GM21529 (cell line): ENCODE measurements around the gene VEGFA.

Experiments
- ATAC-seq: cut with Tn5 transposase; IDR thresholded peaks from one replicate; pipeline ENCODE4 v1.9.1; 2021; ENCODE audit not compliant: unreplicated experiment

Gene VEGFA

GRCh38 chr6:43738877-43739641 lies 31.0 kb upstream of the VEGFA start:
- ATAC-seq, result no peak

DNA sequence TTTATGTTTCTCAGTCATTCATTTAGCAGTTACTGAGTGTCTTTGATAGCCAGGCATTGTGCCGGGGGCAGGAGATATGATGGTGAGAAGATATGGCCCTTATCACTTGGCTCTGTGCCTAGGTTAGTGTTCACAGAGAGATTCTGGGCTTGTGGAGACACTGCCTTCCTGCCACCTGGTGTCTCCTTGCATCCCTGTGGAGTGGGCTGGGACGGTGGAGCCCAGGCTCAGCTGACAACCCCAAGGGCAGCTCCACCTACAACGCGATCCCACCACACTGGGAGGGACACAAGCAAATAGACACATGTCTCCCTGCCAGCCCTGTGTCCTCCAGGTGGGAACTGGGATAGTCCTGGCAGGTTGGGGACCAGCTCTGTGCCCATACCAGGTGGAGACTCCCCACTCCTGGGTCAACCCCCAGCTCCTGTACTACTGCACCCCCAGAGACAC lies 30.3 kb upstream of the VEGFA start:
- ATAC-seq, result no peak

DNA sequence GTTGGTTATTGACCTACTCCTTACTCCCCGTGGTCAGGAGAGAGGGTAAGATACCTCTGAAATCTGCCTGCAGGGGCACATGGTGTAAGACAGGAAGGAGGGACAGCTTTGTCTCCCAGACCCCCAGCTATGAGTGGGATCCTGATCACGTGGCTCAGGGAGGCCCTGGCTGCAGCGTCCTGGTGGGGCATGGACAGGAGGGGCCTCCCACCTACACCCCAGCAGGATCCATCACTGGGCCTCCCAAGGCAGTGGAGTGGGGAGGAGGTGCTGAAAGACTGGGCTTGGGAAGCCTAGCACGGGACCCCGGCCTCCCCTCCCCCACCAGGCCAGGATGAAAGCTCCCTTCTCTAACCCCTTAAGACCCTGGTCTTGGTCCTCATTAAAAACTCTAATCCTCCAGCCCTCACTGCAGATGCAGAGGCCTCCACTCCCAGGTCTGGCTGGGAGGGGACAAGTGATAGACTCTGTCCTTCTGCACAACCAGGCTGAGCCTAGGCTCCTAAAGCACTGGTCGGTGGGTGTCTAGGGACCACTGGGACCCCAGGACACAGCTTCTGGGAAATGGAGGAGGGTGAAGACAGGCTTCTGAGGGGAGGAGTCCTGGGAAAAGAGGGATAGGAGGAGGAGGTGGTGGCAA lies 29.6 kb upstream of the VEGFA start:
- ATAC-seq, result no peak

DNA sequence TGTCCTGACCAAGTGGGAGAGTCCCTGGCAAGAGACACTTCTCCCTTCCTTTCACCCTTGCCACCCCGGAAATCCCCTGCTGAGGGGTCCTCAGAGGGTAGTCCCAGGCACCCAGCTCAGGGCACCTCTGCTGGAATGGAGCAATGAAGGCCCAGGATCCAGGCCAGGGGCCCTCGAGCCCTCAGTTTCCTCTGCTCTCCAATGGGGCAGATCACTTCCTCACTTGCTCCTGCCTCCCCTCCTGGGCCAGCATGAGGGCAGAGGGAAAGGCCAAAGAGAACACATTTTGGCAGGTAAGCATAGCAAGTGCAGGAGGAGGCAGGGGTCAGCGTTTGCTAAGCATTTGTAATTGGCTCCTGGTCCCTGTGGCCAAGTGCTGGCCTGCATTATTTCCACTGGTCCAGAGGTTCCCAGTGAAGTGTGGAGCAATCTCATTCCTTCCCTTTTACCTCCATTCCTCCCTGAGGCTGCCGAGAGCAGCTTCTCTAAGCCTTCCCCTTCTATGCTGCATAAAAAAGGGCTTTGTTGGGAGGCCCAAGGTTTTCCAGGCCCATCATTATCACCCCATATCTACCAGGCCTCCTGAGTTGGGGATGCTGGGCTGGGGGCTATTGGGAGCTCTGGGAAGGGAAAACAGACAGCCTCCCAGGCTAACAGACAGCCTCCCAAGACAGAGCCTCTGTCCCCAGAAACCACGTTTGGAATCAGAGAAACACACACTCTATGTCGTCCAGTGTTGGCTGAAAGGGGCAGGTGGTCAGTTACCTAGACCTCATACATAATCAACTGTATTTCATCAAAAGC lies 28.8 kb upstream of the VEGFA start:
- no peak for ATAC-seq

GRCh38 chr6:43741829-43742228 lies 28.2 kb upstream of the VEGFA start:
- no peak for ATAC-seq

GRCh38 chr6:43742285-43742684 lies 27.7 kb upstream of the VEGFA start:
- ATAC-seq, result no peak

- ATAC-seq, result no peak
Observed at GRCh38 chr6:43742931-43743632, 26.9 kb upstream of the VEGFA start.

DNA sequence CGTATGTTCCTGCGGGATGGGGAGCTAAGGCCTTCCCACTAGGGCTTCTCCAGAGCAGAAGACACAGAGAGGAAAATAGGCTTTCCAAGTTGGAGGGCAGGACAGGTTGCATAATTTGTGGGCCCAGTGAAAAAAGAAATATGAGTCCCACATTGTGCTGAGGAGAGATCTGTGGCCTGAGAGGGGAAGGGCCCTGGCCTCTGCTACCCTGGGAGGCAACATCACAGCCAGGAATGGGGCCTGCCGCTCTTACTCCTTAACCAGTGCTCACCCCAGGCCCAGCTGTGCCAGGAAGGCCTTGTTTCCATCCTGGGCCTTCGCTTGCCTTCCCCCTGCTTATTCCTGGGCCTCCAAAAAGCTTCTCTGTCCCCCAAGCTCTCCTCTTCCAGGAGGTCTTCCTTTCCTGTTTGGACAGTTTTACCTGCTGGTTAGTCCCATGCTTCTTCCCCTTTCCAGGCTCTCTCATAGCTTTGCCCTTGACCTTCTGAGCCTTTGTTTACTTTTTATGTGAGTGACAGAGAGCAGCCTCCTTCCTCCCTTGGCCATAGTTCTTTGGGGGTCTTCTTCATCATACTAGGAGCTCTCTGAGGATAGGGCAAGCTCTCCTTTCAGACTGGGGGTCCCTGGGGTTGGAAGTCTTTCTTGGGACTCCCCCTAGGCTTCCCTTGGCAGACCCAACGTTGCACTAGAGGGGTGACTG lies 26.2 kb upstream of the VEGFA start:
- ATAC-seq, result no peak

GRCh38 chr6:43744491-43744890 lies 25.5 kb upstream of the VEGFA start:
- ATAC-seq, result no peak

GRCh38 chr6:43744931-43745727 lies 24.9 kb upstream of the VEGFA start:
- ATAC-seq, result no peak

DNA sequence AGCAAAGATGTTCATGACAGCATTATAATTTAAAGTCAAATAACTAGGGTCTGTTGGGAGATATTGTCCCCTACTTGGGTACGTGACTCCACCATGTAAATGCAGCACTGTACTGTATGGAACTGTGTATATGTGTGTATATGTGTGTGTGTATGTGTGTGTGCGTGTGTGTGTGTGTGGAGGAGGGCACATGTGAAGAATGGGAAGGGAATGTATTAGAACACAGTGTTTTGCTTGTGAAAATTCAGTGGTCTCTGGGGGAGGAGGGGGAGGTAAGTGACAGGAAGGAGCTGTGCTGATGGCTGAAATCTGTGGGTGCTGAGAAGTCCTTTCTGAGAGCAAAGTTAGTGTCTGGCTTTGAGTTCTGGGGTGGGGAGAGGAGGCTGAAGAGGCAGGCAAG lies 23.9 kb upstream of the VEGFA start:
- no peak for ATAC-seq

- ATAC-seq, result no peak
Observed at GRCh38 chr6:43746613-43747102, 23.4 kb upstream of the VEGFA start.

GRCh38 chr6:43747784-43748183 lies 22.2 kb upstream of the VEGFA start:
- ATAC-seq, result no peak

DNA sequence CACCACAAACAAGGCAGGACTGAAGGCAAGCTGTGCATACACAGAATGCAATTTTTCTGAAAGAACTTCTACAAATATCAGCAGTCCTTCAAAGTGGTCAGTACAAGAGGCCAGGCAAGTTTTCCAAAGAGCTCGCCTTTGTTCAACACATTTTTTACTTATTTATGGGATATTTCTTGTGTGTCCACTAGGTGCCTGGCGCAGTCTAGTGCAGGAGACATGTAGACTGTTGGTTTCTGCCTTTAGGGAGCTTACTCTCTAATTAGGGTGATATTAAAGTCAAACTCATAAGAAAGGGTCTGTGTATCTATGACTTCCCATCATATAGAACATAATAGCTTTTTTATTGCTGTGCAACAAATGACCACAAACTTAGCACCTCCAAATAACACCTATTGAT lies 21.2 kb upstream of the VEGFA start:
- ATAC-seq, result no peak

GRCh38 chr6:43749461-43749860 lies 20.6 kb upstream of the VEGFA start:
- no peak for ATAC-seq

DNA sequence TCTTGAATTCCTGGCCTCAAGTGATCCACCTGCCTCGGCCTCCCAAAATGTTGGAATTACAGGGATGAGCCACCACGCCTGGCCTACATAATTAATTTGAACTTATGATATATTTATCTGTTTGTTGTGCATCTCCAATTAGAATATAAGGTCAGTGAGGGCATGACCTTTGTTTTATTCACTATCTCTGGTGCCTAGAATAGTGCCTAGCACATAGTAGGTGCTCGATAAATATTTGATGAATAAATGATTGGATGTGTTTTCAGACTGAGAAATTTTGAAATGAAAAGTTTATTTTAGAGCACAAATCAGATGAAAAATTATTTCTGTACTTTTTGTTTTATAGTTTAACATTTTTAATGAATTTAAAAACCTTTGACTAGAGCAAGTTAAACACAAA lies 19.4 kb upstream of the VEGFA start:
- no peak for ATAC-seq

DNA sequence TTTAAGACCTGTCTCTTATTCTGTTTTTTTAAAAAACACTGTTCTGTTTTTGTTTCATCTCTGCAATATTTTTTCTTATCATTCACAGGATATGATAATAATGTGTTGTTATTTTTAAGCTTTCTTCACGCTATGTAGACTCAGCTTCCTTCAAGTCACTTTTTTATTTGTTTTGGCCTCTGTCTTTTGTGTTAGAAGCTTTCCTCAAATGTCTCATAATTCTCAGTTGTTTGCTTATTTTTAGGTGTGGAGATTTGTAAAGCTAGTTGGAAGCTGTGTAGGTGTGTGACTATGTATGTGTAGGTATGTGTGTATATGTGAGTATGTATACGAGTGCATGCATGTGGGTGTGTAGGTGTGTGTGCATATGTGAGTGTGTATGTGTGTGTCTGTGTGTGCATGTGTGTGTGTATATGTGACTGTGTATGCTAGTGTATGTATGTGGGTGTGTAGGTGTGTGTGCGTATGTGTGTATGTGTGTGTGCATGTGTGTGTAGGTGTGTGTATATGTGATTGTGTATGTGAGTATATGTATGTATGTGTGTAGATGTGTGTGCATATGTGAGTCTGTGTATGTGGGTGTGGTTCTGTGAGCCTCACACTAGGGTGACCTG lies 16.3 kb upstream of the VEGFA start:
- ATAC-seq, result no peak

- no peak for ATAC-seq
Observed at GRCh38 chr6:43757966-43758616, 11.9 kb upstream of the VEGFA start.

DNA sequence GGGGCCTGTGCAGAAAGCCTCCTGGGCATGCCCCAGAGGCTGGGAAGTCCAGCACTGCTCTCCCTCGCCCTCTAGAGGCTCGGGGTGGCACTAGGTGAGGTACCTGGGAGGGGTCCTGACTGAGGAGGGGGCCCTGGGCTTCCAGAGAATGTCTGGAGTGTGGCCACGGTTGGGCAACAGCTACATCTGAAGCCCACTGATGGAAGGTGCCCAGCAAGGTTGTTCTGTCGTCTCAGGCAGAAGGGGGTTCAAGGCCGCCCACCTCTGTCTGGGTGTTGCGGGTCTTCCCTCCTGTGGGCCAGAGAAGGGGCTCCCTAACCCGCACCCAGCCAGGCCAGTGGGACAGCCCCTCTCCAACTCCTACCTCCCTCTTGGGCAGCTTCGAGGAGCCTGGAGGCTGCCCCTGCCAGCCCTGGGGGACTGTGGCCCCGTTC lies 11.4 kb upstream of the VEGFA start:
- no peak for ATAC-seq
